ENCODE results near the gene RNF223.
"Not testable (repeated sequence)": the region's sequence is repeated elsewhere in the genome, so short reads cannot be mapped to it uniquely, and the experiment has no call there.

Gene RNF223

GRCh38 chr1:1100296-1100695, 26.2 kb upstream of the RNF223 start:
- no peak overlapping the region for H3K4me3 ChIP-seq (ENCODE audit: low read depth, low read length)
- DNase-seq (ENCODE audit: low read depth, low spot score) = no peak
- ChIA-PET CTCF (no interaction called here), POLR2A (no interaction called here)
- no peak for TF ChIP-seq CTCF (IDR thresholded peaks at IDR 0.05; ENCODE audit: insufficient read depth, low read length, missing control alignments)

DNA sequence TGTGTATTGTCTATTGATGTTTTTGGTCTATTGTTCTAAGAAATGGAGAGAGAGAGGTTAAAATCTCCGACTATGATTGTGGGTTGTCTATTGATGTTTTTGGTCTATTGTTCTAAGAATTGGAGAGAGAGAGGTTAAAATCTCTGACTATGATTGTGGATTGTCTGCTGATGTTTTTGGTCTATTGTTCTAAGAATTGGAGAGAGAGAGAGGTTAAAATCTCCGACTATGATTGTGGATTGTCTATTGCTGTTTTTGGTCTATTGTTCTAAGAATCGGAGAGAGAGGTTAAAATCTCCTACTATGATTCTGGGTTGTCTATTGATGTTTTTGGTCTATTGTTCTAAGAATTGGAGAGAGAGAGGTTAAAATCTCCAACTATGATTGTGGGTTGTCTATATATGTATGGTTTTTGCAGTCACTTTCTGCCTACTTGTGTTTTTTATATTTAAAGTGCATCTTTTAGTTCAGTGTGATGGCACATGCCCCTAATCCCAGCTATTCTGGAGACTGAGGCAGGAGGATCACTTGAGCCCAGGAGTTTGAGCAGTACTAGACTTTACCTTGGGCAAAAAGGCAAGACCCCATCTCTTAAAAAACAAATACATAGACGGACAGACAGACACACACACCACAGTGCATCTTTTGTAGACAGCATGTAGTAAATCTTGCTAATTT, 25.5 kb upstream of the RNF223 start:
- CTCF ChIA-PET = no interaction called here
- POLR2A ChIA-PET = no interaction called here
- no peak overlapping the region for H3K4me3 ChIP-seq (ENCODE audit: low read depth, low read length)
- no peak for DNase-seq (ENCODE audit: low read depth, low spot score)
- TF ChIP-seq CTCF (IDR thresholded peaks at IDR 0.05; ENCODE audit: insufficient read depth, low read length, missing control alignments) = no peak

GRCh38 chr1:1098681-1099421, 24.7 kb upstream of the RNF223 start:
- DNase-seq (ENCODE audit: low read depth, low spot score) = no peak
- ChIA-PET CTCF (no interaction called here), POLR2A (no interaction called here)
- no peak overlapping the region for H3K4me3 ChIP-seq (ENCODE audit: low read depth, low read length)
- TF ChIP-seq CTCF (IDR thresholded peaks at IDR 0.05; ENCODE audit: insufficient read depth, low read length, missing control alignments) = no peak

- DNase-seq (ENCODE audit: low read depth, low spot score); CTCF ChIA-PET; H3K4me3 ChIP-seq (ENCODE audit: low read depth, low read length); POLR2A ChIA-PET: not testable (repeated sequence)
Observed at GRCh38 chr1:1096136-1096535, 22.0 kb upstream of the RNF223 start.

- no peak overlapping the region for H3K4me3 ChIP-seq (ENCODE audit: low read depth, low read length)
- ChIA-PET CTCF (no interaction called here), POLR2A (no interaction called here)
- DNase-seq (ENCODE audit: low read depth, low spot score) = no peak
- no peak for TF ChIP-seq CTCF (IDR thresholded peaks at IDR 0.05; ENCODE audit: insufficient read depth, low read length, missing control alignments)
Observed at GRCh38 chr1:1094981-1095380, 20.9 kb upstream of the RNF223 start.

GRCh38 chr1:1093610-1093943, 19.5 kb upstream of the RNF223 start:
- POLR2A ChIA-PET = no interaction called here
- CTCF ChIA-PET = interaction anchor here (1.2 kb wide), 1 partner anchor 111 kb away, joined by 3 read pairs; no protein-coding TSS in a partner anchor

More at GRCh38 chr1:1093610-1093943, 19.5 kb upstream of the RNF223 start:
- DNase-seq (ENCODE audit: low read depth, low spot score) = no peak
- H3K4me3 ChIP-seq (ENCODE audit: low read depth, low read length) = no peak overlapping the region
- TF ChIP-seq CTCF (IDR thresholded peaks at IDR 0.05; ENCODE audit: insufficient read depth, low read length, missing control alignments) = no peak
